Stomach (tissue), 4 donors: ENCODE data around the gene BRAF.

Experiments used
- EP300 ChIP-seq: sonication (generic); formaldehyde crosslinking; IDR thresholded peaks from one replicate; pipeline ENCODE4 v1.6.1; 2017; ENCODE audit warnings: antibody characterized with exemption
- POLR2A ChIP-seq, 4 donors: fragments of 450-650 bp; IDR thresholded peaks; one replicate each; pipeline ENCODE4 v1.6.1; 2016; ENCODE audit warnings: antibody characterized with exemption in 4 of 4, control low read depth in 2 of 4, mild to moderate bottlenecking in 1 of 4, moderate library complexity in 1 of 4
- POLR2AphosphoS5 ChIP-seq, 3 donors: sonication (generic); formaldehyde crosslinking; IDR thresholded peaks; one replicate each; pipeline ENCODE4 v1.6.1; 2016; ENCODE audit warnings: antibody characterized with exemption in 3 of 3
- TF ChIP-seq, protein P1 (sequence below), 7 experiments: fragments of 450-650 bp in 4 of 7; fragments of 200-600 bp in 3 of 7; sonication (generic) in 3 of 7; IDR thresholded peaks; one replicate each; pipeline ENCODE4 v1.5.1; 2016 to 2019; ENCODE audit warnings: antibody characterized with exemption in 7 of 7, control low read depth in 2 of 7, mild to moderate bottlenecking in 1 of 7

GRCh38 chr7:140908361-140908760 is 16.4 kb downstream of the BRAF start:
- TF ChIP-seq, protein P1, sequence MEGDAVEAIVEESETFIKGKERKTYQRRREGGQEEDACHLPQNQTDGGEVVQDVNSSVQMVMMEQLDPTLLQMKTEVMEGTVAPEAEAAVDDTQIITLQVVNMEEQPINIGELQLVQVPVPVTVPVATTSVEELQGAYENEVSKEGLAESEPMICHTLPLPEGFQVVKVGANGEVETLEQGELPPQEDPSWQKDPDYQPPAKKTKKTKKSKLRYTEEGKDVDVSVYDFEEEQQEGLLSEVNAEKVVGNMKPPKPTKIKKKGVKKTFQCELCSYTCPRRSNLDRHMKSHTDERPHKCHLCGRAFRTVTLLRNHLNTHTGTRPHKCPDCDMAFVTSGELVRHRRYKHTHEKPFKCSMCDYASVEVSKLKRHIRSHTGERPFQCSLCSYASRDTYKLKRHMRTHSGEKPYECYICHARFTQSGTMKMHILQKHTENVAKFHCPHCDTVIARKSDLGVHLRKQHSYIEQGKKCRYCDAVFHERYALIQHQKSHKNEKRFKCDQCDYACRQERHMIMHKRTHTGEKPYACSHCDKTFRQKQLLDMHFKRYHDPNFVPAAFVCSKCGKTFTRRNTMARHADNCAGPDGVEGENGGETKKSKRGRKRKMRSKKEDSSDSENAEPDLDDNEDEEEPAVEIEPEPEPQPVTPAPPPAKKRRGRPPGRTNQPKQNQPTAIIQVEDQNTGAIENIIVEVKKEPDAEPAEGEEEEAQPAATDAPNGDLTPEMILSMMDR (IDR thresholded peaks at IDR 0.05) = no peak
- TF ChIP-seq EP300 (no peak), POLR2AphosphoS5 (IDR thresholded peaks at IDR 0.05) (no peak), POLR2A (IDR thresholded peaks at IDR 0.05) (no peak)
